ENCODE data around the gene NAB2.
"Not testable (repeated sequence)": the region's sequence is repeated elsewhere in the genome, so short reads cannot be mapped to it uniquely, and the experiment has no call there.

The NAB2 gene, protein sequence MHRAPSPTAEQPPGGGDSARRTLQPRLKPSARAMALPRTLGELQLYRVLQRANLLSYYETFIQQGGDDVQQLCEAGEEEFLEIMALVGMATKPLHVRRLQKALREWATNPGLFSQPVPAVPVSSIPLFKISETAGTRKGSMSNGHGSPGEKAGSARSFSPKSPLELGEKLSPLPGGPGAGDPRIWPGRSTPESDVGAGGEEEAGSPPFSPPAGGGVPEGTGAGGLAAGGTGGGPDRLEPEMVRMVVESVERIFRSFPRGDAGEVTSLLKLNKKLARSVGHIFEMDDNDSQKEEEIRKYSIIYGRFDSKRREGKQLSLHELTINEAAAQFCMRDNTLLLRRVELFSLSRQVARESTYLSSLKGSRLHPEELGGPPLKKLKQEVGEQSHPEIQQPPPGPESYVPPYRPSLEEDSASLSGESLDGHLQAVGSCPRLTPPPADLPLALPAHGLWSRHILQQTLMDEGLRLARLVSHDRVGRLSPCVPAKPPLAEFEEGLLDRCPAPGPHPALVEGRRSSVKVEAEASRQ

DNA sequence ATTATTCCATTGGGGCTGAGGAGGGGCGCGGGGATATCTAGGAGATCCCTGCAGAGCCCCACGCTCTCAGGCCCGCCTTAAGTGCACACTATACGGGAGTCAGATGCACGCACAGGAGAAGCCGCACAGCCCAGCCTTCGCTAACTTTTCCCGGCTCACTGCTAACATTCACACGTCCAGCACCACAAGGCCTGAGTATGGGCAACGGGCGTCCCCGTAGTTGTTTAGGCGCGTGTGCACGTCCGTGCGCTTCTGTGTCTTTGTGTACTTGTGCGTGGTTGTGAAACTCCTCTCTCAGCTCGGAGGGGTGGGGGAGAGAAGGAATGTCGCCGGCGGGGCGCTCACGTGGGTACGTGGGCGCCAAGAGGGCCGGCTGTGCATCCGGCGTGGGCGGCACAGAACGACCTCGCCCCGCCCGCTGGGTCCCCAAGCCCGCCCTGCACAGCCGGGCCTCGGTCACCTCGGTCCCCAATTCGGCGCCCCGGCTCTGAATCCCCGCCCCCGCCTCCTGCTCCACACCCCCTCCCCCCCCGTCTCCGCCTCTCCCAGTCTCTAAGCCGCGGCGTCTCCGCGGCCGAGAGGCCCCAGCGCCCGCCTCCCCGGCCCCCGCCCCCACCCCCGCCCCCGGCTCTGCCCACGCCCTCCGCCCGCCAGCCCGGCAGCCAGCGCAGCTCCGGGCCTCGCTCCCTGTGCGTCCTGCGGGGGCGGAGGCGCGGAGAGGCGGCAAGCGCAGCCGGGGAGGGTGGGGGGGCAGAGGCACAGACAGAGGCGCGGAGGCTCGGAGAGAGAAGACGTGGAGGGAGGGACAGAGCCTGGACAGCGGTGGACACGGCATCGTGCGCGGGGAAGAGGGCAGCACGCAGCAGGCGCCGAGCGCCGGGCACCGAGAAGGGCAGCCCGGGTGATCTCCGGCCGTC lies at the start of gene NAB2:
Gene NAB2, plus strand, starts transcription at position 761 of the 917 bp plus-strand sequence. CDS start 158 bp downstream, outside the sequence.
- peak; percentile 36 to 95 (median 74) for DNase-seq

DNA sequence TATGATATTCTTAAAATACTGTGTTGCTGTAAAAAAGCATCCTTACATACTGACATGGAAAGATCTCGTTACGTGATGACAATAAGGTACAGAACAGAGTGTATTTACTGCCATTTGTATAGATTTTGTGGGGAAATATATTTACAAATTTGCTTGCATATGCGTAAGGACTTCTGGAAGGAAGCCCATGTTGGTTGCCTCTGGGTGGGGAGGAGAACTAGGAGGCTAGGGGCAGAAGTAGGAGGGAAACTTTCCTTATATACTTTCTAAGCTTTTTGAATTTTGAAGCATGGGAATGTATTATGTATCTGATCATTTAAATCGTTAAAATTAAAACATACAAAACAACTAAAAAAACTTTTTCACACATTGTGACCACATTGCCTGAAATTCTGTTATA lies 48.7 kb upstream of the NAB2 start:
- DNase-seq = no peak

DNA sequence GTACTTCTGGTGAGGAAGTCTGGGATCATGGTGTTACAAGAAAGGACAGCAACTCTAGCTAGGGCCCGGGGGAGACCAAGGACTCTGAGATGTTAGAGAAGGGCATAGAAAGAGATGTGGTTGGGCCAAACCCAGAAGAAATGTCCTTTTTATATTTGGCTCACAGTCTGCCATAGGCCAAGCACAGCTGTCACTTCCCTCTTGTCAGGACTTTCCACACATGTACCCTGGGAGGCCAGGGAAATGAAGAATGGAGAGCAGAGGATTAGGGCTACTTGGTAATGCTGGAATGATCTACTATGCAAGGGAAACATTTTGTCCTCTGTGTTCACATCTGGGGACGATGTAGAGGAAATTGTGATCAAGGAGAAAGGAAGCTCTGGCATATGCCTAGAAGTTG lies 48.2 kb upstream of the NAB2 start:
- DNase-seq = no peak

DNA sequence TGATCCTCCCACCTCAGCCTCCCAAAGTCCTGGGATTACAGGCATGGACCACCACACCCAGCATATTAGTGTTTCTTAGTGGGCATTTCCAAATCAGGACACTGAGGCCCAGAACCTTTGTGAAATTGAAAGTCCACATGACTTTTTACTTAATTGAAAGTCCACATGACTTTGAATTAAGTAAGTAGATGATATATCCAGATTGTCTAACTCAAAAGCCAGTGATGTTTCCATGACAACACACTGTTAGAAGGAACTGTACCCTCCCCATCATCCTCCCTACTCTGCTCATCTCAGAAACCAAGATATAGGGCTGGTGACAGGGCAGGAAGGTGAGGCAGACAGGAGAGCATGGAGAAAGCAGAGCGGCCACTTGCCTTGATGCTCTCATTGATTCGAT lies 46.2 kb upstream of the NAB2 start:
- DNase-seq = no peak

DNA sequence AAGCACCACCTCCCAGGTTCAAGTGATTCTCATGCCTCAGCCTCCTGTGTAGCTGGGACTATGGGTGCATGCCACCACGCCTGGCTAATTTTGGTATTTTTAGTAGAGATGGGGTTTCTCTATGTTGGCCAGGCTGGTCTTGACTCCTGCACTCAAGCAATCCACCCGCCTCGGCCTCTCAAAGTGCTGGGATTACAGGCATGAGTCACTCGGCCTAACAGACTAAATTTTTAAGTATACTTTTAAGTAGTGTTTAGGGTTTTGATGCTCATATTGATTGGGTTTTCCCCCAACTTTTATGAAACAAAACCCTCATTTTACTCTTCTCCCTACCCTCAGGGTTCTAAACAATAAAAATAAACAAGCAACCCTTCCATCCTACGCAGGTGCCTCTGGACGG lies 44.4 kb upstream of the NAB2 start:
- DNase-seq = no peak

DNA sequence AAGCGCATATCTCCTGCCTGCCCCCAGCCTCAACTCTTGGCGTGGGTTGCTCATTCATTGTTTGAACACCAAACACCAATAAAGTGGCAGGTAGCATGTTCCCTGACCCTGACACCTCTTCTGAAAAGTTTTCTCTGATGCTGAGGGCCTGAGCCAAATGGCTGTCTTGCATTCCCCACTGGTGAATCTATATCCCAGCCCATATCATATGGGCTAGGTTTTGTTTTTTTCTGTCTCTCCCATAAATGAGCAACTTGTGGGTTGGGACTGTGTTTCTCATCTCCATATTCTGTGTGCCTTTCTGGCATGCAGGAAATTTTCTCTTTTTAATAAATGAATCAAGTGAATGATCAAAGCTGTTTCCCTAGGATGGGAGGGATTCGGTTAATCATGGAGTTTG lies 44.0 kb upstream of the NAB2 start:
- no peak for DNase-seq

DNA sequence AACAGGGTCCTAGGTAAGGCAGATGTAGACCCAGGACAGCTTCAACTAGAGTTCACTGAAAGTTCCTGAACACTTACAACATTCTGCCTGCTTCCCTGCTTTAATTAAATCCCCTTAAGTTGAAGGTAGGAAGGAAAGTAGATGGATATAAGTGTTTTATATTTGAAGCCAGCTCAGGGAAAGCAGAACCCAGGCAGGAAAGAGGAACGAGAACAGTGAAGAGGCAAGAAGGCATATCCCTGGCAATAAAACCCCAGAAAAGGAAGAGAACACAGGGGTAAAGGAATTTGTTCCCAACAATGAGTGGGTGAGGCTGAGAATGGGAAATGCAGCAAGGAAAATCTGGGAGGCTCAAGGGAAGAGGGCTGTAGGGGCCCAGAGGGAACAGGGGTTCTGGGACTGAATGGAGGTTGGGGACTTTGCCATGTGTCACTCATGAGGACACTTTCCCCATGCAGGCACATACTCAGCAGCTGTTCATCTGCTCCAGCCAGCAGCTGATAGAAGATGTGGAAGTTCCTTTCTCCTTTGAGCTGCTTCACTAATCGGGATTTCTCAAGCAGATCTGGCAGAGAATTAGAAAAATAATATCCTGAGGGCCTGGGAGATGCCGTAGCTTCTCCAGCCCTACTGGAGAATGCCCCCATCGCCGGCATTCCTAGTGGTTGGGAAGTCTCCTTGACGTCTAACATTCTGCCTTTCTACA lies 42.7 kb upstream of the NAB2 start:
- DNase-seq = no peak

DNA sequence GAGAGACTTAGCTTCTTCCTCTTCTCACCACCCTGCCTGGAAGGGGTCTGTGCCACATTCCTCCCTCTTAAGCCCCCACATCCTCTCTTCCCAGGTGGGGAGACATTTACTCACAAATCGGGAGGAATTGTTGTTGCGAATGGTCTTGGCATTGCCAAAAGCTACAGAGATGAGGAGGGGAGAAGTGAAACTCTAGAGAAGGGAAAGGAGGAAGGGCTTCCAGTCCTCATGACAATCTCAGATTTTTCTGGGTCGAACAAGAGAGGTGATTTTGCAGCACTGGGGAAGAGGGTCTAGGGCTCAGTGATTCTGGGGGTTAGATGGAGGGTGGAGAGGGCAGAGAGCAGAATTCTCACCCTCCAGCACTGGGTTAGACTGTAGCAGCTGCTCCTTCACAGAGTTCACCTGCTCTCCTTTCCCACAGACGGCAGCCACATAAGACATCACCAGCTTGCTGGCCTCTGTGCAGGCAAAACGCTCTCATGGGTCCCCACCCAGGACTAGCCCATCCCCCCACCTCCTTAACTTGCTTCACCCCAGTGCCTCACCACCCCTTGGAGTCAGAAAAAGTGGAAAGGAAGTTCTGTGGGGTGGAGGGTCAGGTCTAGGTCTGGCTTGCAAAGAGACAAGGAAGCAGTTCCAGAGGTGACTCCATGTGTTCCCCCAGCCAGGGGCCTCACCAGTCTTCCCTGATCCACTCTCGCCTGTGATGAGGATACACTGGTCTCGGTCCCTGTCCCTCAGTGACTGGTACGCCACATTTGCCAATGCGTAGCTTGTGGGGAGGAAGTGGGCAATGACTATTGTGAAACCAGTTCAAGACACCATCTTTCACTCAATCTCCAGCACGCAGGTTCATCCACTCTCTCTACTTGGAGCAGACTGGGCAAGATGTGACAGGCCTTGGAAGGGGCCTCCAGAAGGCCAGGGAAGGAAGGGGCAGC lies 41.7 kb upstream of the NAB2 start:
- no peak for DNase-seq

DNA sequence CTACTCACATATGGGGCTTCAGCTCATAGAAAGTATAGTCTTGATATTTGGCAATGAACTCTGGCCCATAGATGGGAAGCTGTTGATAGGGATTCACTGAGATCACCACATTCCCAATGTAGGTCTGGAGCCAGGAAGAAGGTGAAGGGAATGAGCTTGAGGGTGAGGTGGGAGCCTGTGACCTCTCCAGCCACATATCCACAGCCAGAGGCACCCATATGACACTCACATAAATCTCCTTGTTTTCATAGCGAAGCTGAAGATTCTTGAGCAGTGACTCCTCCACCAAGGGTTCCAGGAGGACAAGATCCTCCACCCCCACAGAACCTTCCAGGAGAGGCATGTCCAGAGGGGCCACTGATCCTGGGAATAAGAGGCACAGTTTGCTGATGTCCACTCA lies 40.9 kb upstream of the NAB2 start:
- no peak for DNase-seq

DNA sequence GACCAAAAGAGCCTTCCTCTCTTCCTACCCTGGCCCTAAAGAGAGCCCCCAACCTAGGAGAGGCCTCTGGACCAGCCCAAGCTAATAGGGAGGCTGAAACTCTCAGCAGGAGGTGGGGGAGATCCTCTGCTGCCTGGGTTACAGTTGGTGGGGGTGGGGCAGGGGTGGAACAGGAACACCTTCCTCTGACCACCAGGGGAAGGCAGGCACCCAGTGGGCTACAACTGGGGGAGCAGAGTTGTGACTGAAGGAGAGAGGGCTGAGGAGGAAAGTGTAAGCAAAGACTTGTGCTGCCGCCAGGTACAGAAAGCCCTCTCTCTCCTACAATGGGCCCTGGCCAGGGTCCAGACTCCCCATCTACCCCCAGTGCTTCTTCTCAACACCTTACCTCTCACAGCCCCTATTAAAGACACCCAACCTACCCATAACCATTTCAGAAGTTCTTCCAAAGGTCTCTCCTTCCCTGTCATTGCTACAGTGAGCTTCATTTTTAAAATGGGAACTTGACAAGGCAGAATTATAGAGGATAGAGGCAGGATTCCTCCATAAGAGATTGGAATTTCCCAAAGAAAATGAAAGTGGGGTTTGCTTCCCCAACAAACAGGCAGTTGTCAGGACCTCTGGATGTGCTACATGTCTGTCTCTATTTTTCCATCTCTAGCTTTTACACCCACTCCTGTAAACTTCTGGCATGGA lies 40.3 kb upstream of the NAB2 start:
- DNase-seq = no peak

DNA sequence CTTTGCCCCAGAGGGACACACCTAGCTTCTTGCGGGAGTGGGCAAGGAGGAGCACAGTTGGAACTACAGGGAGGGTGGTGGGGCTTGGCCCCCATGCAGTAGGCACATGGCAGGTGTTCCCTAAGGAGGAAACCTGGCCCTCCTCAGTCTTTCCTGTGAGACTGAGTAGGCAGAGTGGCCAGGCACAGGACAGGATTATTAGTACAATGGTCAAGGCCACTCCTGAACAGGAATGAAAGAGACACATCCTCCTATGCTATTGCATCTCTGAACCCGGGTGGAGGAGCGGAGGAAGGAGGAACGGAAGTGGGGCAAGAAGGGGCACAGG lies 39.8 kb upstream of the NAB2 start:
- DNase-seq = no peak

DNA sequence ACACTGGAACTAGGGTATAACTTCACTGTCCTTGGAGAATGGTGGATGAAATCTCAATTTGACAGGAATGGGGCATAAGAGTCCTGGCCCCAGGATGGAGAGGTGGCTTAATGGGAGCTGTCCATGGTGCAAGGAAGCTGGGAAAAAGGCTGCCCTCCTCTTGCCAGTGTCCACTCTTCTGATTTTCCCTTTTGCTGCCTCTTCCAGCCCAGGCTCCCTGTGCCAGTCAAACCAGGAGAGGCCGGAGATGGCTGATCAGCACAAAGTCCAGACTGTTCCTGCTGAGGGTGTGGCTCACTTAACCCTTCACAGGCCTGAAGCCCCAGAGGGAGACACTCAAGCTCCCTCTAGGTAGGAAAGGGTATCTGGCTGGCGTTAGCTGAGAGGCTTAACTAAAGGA lies 39.0 kb upstream of the NAB2 start, which contains the start of gene MYO1A:
Gene MYO1A, minus strand, starts transcription at position 240 of the 400 bp plus-strand sequence. CDS start 1,806 bp downstream, outside the sequence.
- no peak for DNase-seq

DNA sequence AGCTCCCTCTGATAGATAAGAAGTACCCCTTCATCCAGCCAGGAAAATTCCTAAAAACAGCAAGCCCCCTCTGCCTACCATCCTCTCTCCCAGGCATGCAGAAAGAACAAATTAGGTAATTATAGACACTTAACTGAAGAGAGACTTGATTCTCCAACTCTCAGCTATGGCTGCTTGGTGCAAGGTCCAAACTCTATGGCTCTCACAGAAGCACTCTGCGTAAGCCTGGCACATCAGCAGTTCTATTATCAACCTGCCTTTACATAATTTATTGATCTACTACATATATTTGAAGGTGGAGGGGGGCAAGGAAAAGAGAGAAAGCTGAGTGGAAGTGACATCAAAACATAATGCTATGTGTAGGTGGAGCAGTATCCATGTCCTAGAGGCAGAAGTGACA lies 37.9 kb upstream of the NAB2 start:
- DNase-seq = no peak

DNA sequence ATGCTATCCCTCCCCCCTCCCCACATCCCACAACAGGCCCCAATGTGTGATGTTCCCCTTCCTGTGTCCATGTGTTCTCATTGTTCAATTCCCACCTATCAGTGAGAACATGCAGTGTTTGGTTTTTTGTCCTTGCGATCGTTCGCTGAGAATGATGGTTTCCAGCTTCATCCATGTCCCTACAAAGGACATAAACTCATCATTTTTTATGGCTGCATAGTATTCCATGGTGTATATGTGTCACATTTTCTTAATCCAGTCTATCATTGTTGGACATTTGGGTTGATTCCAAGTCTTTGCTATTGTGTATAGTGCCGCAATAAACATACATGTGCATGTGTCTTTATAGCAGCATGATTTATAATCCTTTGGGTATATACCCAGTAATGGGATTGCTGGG lies 35.8 kb upstream of the NAB2 start:
- DNase-seq = not testable (repeated sequence)

DNA sequence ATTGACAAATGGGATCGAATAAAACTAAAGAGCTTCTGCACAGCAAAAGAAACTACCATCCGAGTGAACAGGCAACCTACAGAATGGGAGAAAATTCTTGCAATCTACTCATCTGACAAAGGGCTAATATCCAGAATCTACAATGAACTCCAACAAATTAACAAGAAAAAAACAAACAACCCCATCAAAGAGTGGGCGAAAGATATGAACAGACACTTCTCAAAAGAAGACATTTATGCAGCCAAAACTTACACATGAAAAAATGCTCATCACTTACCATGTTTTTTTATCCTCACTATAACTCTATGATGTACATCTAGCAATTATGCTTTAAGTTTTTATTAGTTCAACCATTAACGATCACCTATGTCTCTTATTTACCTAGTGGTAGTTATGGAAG lies 35.0 kb upstream of the NAB2 start:
- not testable (repeated sequence) for DNase-seq

DNA sequence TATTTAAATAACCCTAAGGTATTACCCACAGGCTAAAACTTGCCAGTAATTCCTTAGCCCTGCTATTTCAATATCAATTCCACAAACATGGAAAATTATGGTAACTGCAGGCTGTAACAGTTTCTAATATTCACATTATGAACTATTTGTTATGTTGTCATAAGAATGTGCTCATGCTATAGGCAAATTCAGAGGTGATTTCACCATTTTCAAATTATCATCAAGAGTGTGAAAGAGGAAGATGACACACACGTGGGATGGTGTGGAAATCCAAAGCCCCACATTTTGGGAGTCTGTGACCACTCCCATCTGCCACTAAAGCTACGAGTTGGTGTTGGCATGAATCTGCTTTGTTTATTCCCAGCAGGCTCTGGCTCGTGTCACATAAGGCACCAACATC lies 33.1 kb upstream of the NAB2 start:
- DNase-seq = no peak

DNA sequence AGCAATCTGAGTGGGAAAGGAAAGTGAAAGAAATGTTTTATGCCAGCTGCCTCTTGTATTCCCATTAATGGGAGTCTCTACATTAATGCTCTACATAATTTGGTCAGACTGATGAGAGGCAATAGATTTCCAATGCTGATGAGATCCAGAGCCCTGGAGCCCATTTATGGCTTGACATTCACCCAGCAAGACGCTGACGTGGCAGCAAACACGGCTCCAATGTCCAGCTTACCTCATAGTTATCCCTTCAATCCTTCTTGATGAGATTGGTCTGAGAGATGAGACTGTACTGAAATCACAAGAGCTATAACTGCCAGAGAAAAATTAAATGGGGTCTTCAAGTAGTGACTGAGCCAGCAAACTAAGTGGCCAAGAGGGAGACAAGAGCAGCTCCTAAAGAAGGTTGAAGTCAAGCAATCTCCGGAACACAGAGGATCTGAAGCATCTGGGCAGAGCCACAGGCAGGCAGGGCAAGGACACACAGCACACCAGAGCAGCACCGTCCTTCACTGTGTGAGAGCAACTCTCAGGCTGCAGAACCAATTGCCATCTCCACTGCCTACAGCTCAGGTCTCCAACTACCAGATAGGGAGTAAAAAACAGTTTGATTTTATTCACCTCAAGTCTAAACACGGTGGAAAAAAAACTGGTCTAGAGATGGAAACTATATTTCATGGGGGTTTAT lies 31.7 kb upstream of the NAB2 start:
- no peak for DNase-seq

DNA sequence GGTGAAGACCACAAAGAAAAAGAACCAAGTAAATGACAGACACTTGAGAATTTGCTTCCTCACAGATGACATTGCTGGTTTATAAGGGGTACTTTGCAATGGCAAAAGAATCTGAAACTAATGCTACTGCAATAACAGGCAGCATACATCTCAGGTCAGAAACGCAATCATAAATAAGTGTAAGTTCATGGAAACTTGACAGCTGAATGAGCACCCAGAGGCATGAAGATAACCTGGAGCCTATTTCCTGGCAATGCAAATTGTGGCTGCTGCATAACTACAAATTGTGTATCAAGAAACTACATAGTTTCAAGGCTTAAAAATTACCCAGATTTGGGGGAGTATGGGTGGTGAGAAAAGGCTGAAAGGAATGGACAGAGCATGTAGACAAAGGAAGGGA lies 30.5 kb upstream of the NAB2 start:
- no peak for DNase-seq

DNA sequence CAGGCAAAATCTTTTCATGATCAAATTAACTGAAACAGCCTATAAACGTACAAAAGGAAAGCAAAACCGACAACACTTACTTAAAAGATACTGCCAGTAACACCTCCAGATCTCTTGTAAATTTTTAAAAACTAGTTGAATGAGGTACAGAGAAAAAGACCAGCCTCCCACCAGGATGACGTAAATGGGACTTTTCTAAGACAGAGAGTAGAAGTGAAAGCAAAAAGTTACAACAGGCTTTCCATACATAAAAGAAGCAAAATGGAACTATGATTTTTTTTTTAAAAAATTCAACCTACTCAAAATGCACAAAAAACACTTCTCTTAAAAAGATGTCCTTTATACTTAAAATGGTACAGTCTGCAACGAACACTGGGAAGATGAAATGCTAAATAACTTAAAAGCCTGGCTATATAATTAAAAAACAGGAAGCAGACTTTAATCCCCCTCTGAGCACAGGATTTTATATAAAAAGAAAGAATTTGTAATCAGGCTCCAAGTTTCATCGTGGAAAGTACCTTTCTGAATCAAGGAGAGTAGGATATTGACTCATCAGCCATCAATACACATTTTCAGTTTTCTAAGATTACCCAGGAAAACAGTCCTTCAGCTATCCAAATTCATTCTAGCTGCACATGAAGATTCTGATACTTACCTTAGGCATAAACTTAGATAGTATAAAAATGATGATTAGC lies 24.8 kb upstream of the NAB2 start:
- peak in 1 of 4 experiments; percentile 8 for DNase-seq

DNA sequence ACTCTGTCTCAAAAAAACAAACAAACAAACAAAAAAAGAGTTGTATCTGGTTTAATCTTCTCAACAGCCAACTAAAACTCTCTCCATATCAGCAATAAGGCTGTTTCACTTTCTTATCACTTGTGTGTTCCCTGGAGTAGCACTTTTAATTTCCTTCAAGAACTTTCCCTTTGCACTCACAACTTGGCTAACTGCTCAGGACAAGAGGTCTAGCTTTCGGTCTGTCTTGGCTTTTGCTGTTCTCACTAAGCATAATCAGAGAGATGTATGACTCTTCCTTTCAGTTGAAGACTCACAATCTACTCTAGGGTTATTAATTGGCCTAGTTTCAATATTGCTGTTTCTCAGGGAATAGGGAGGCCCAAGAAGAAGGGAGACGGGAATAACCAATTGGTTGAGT lies 22.7 kb upstream of the NAB2 start:
- DNase-seq = no peak

All from activated naive CD4-positive, alpha-beta T cell (primary cell).